ENCODE measurements around the gene TP53AIP1.

- TF ChIP-seq CTCF (IDR thresholded peaks at IDR 0.05; ENCODE audit: poor library complexity), result no peak
- TF ChIP-seq EZH2 (IDR thresholded peaks at IDR 0.05; ENCODE audit: borderline replicate concordance), result no peak
- no peak for TF ChIP-seq EZH2phosphoT487 (IDR thresholded peaks at IDR 0.05; ENCODE audit: low read depth, severe bottlenecking, unreplicated experiment)
Measured at GRCh38 chr11:128962896-128963295, 20.2 kb upstream of the TP53AIP1 start.

Measured in hepatocyte (in vitro differentiated cells).